IPS DF 6.9 (cell line): Measurements from ENCODE around the gene MET.
"Not testable (repeated sequence)": the region's sequence is repeated elsewhere in the genome, so short reads cannot be mapped to it uniquely, and the experiment has no call there.

Experiments
- DNase-seq: peaks from one replicate; pipeline ENCODE4 v3.0.0-alpha.2; 2013; ENCODE audit warnings: low read depth, low spot score
- H3K27ac ChIP-seq: one replicate; pipeline ENCODE4 v1.5.1; 2013; ENCODE audit warnings: low read length, control low read depth
- H3K27me3 ChIP-seq: 2 replicates; pipeline ENCODE4 v1.6.1; 2013; ENCODE audit warnings: mild to moderate bottlenecking, low read length; ENCODE audit not compliant: control insufficient read depth, insufficient read depth
- H3K36me3 ChIP-seq: 2 replicates; pipeline ENCODE4 v1.6.1; 2013; ENCODE audit warnings: low read length; ENCODE audit not compliant: control insufficient read depth, insufficient read depth
- H3K4me1 ChIP-seq: 2 replicates; pipeline ENCODE4 v1.6.1; 2013; ENCODE audit warnings: low read length; ENCODE audit not compliant: control insufficient read depth, insufficient read depth
- H3K4me3 ChIP-seq: 2 replicates; pipeline ENCODE4 v1.5.1; 2013; ENCODE audit warnings: mild to moderate bottlenecking, low read length
- H3K9me3 ChIP-seq: 2 replicates; pipeline ENCODE4 v1.6.1; 2013; ENCODE audit warnings: low read length, inconsistent platforms; ENCODE audit not compliant: control insufficient read depth, insufficient read depth
- WGBS: extraction: QIAGEN DNeasy Blood & Tissue Kit; methylation state at CpG from one replicate; pipeline ENCODE4 v1.1.7; 2013; ENCODE audit warnings: mixed read lengths, missing lambda C conversion rate; ENCODE audit not compliant: insufficient read length, insufficient coverage; 5-methylcytosine and 5-hydroxymethylcytosine counted together

MET gene

GRCh38 chr7:116641551-116642153 lies 30.3 kb upstream of the MET start:
- no CpG with 5 or more reads among the region's 2 CpGs for WGBS
- H3K4me1 ChIP-seq, result no peaks in the 10 kb centered on the region
- no peaks in the 10 kb centered on the region for H3K27me3 ChIP-seq
- no peak overlapping the region for H3K4me3 ChIP-seq
- H3K9me3 ChIP-seq, result no peaks in the 10 kb centered on the region
- H3K36me3 ChIP-seq, result no peaks in the 10 kb centered on the region
- no peak for DNase-seq
- no peak overlapping the region for H3K27ac ChIP-seq

- H3K27me3 ChIP-seq, H3K9me3 ChIP-seq, H3K4me3 ChIP-seq, H3K4me1 ChIP-seq, H3K27ac ChIP-seq, H3K36me3 ChIP-seq, DNase-seq: not testable (repeated sequence)
- WGBS, result no CpG with 5 or more reads among the region's 4 CpGs
Observed at GRCh38 chr7:116643148-116643547, 28.8 kb upstream of the MET start.

GRCh38 chr7:116644628-116645027 lies 27.4 kb upstream of the MET start:
- WGBS, result no CpG with 5 or more reads among the region's 6 CpGs
- H3K4me1 ChIP-seq, result 0 out of 2 replicates have a peak, but pooled peaks cover 2% of the 10 kb centered on the region
- no peaks in the 10 kb centered on the region for H3K36me3 ChIP-seq
- H3K27me3 ChIP-seq, result no peaks in the 10 kb centered on the region
- H3K9me3 ChIP-seq, result no peaks in the 10 kb centered on the region
- no peak overlapping the region for H3K4me3 ChIP-seq
- DNase-seq, result no peak
- H3K27ac ChIP-seq, result no peak overlapping the region

GRCh38 chr7:116647290-116647689 lies 24.7 kb upstream of the MET start:
- Histone ChIP-seq H3K4me3 (no peak overlapping the region), H3K4me1 (0 out of 2 replicates have a peak, but pooled peaks cover 2% of the 10 kb centered on the region), H3K27me3 (no peaks in the 10 kb centered on the region), H3K9me3 (no peaks in the 10 kb centered on the region), H3K27ac (no peak overlapping the region), H3K36me3 (no peaks in the 10 kb centered on the region)
- whole genome bisulfite sequencing, result no CpG with 5 or more reads among the region's 2 CpGs
- DNase-seq, result no peak

- H3K9me3 ChIP-seq, result no peaks in the 10 kb centered on the region
- no peaks in the 10 kb centered on the region for H3K36me3 ChIP-seq
- no peak overlapping the region for H3K27ac ChIP-seq
- H3K4me3 ChIP-seq, result no peak overlapping the region
- WGBS, result no CpG with 5 or more reads among the region's 2 CpGs
- H3K27me3 ChIP-seq, result no peaks in the 10 kb centered on the region
- 0 out of 2 replicates have a peak, but pooled peaks cover 2% of the 10 kb centered on the region for H3K4me1 ChIP-seq
- no peak for DNase-seq
Observed at GRCh38 chr7:116647861-116648260, 24.1 kb upstream of the MET start.

DNA sequence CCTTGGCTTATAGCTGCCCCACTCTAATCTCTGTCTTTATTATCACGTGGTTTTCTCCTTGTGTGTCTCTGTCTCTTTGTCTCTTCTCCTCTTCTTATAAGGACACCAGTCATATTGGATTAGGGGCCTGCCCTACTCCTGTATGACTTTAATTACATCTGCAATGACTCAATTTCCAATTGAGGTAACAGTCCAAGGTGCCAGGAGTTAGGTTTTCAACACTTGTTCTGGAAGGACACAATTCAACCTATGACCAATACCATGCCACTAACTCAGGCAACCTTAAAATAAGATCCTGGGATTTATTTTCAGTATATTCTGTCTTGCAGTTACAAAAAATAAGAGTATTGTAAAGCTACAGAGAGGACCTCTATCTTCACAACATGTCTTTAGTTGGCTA lies 21.6 kb upstream of the MET start:
- H3K4me1 ChIP-seq, result 0 out of 2 replicates have a peak, but pooled peaks cover 2% of the 10 kb centered on the region
- no peak for DNase-seq
- no peaks in the 10 kb centered on the region for H3K9me3 ChIP-seq
- no CpG with 5 or more reads among the region's 1 CpG for WGBS
- no peaks in the 10 kb centered on the region for H3K27me3 ChIP-seq
- no peaks in the 10 kb centered on the region for H3K36me3 ChIP-seq
- no peak overlapping the region for H3K4me3 ChIP-seq
- H3K27ac ChIP-seq, result no peak overlapping the region

DNA sequence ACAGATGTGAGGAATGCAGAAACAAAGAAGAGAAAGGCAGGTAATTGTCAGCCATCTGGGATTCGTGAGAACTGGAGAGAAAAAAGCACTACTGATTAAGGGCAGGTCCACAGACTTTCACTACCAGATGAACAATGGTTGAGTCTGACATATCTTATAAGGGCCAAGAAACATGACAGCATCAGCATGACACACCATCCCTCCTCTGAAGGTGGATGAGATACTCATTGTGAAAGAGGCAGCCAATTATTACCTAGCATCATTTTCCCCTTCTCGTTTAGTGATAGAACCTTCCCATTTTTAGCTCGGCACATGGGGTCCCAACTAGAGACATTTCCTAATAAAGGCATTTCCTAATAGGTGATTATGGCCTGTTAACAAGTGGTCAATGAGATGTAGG lies 19.2 kb upstream of the MET start:
- Histone ChIP-seq H3K4me1 (0 out of 2 replicates have a peak, but pooled peaks cover 2% of the 10 kb centered on the region), H3K9me3 (no peaks in the 10 kb centered on the region), H3K4me3 (no peak overlapping the region), H3K27me3 (no peaks in the 10 kb centered on the region), H3K27ac (no peak overlapping the region), H3K36me3 (no peaks in the 10 kb centered on the region)
- WGBS, result no CpG with 5 or more reads among the region's 3 CpGs
- no peak for DNase-seq

DNA sequence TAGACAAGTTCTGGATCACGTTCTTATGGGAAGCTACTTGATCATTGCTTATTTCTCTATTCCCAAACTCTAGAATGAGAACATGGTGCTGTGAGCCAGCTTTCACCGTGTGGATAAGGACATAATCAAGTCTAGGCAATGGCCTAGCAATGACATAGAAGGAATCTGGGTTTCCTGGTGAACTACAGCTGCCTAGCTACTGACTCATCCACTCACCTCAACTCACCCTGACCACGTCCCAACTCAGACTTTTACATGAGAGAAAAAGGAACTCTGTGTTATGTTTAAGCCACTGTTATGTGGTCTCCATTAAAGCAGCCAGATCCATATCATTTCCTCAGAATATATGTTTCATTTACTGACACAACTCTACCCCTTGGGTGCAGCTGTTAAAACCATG lies 18.8 kb upstream of the MET start:
- WGBS, result no CpG with 5 or more reads among the region's 3 CpGs
- DNase-seq, result no peak
- Histone ChIP-seq H3K36me3 (no peaks in the 10 kb centered on the region), H3K27me3 (no peaks in the 10 kb centered on the region), H3K4me1 (no peaks in the 10 kb centered on the region), H3K27ac (no peak overlapping the region), H3K9me3 (no peaks in the 10 kb centered on the region), H3K4me3 (no peak overlapping the region)

- Histone ChIP-seq H3K4me3 (no peak overlapping the region), H3K4me1 (no peaks in the 10 kb centered on the region), H3K27ac (no peak overlapping the region), H3K27me3 (no peaks in the 10 kb centered on the region), H3K36me3 (no peaks in the 10 kb centered on the region), H3K9me3 (no peaks in the 10 kb centered on the region)
- no CpG with 5 or more reads among the region's 2 CpGs for WGBS
- no peak for DNase-seq
Observed at GRCh38 chr7:116653646-116654045, 18.4 kb upstream of the MET start.

DNA sequence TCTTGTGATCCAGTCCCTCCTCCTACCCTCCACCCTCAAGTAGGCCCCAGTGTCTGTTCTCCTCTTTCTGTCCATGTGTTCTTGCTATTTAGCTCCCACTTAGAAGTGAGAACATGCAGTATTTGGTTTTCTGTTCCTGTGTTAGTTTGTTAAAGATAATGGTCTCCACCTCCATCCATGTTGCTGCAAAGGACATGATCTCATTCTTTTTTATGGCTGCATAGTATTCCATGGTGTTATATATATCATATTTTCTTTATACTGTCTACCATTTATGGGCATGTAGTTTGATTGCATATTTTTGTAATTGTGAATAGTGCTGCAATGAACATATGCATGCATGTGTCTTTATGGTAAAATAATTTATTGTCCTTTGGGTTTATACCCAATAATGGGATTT lies 12.7 kb upstream of the MET start:
- H3K27me3 ChIP-seq, H3K4me1 ChIP-seq, H3K4me3 ChIP-seq, H3K36me3 ChIP-seq, DNase-seq, H3K27ac ChIP-seq, H3K9me3 ChIP-seq: not testable (repeated sequence)

- no peak overlapping the region for H3K27ac ChIP-seq
- no peak for DNase-seq
- H3K9me3 ChIP-seq, result no peaks in the 10 kb centered on the region
- no peaks in the 10 kb centered on the region for H3K4me1 ChIP-seq
- no peaks in the 10 kb centered on the region for H3K27me3 ChIP-seq
- H3K36me3 ChIP-seq, result no peaks in the 10 kb centered on the region
- H3K4me3 ChIP-seq, result no peak overlapping the region
Observed at GRCh38 chr7:116661865-116662264, 10.1 kb upstream of the MET start.
